ENCODE results near the gene MTF2. TPM values are rescaled to one million over a fixed set of nuclear protein-coding genes. Genes with fewer than 3 reads are reported as not detected.

MTF2 gene
- total RNA-seq, 2 donors from 2014 or later: 10.4 to 31.5 TPM

GRCh38 chr1:93033785-93034184 lies 45.3 kb upstream of the MTF2 start:
- 80% methylated on average over 3 of the region's 3 CpGs for WGBS
- no peaks in the 10 kb centered on the region for H3K36me3 ChIP-seq

GRCh38 chr1:93034397-93034796 lies 44.7 kb upstream of the MTF2 start:
- intact Hi-C loops (cut with DNase I): no loop called here
- Histone ChIP-seq H3K27ac (no peak overlapping the region), H3K4me1 (replicated peaks) (no peaks in the 10 kb centered on the region), H3K4me3 (no peak overlapping the region), H3K36me3 (no peaks in the 10 kb centered on the region), H3K9me3 (no peaks in the 10 kb centered on the region), H3K27me3 (replicated peaks; ENCODE audit: insufficient read depth) (no peaks in the 10 kb centered on the region)
- DNase-seq (ENCODE audit: low spot score): no peak
- no peak for TF ChIP-seq POLR2A (IDR thresholded peaks at IDR 0.05)
- no peak for TF ChIP-seq CTCF (IDR thresholded peaks at IDR 0.05)
- TF ChIP-seq POLR2AphosphoS5 (IDR thresholded peaks at IDR 0.05): no peak
- WGBS: 93% methylated on average over 1 of the region's 1 CpG

More at GRCh38 chr1:93033785-93034184, 45.3 kb upstream of the MTF2 start:
- Histone ChIP-seq H3K4me1 (replicated peaks) (no peaks in the 10 kb centered on the region), H3K9me3 (no peaks in the 10 kb centered on the region), H3K4me3 (no peak overlapping the region), H3K27ac (no peak overlapping the region), H3K27me3 (replicated peaks; ENCODE audit: insufficient read depth) (no peaks in the 10 kb centered on the region)
- TF ChIP-seq POLR2A (IDR thresholded peaks at IDR 0.05) (no peak), POLR2AphosphoS5 (IDR thresholded peaks at IDR 0.05) (no peak), CTCF (IDR thresholded peaks at IDR 0.05) (no peak)
- no peak for DNase-seq (ENCODE audit: low spot score)
- intact Hi-C loops (cut with DNase I): no loop called here

GRCh38 chr1:93036672-93037071 lies 42.4 kb upstream of the MTF2 start:
- H3K9me3 ChIP-seq: no peaks in the 10 kb centered on the region
- no peak for DNase-seq (ENCODE audit: low spot score)
- no peaks in the 10 kb centered on the region for H3K27me3 ChIP-seq (replicated peaks; ENCODE audit: insufficient read depth)
- H3K36me3 ChIP-seq: no peaks in the 10 kb centered on the region
- intact Hi-C loops (cut with DNase I): no loop called here
- no peak overlapping the region for H3K4me3 ChIP-seq
- WGBS: 63% methylated on average over 4 of the region's 4 CpGs
- TF ChIP-seq POLR2A (IDR thresholded peaks at IDR 0.05) (no peak), POLR2AphosphoS5 (IDR thresholded peaks at IDR 0.05) (no peak), CTCF (IDR thresholded peaks at IDR 0.05) (no peak)
- no peaks in the 10 kb centered on the region for H3K4me1 ChIP-seq (replicated peaks)
- no peak overlapping the region for H3K27ac ChIP-seq

GRCh38 chr1:93042187-93043056 lies 36.7 kb upstream of the MTF2 start:
- WGBS: 78% methylated on average over 10 of the region's 10 CpGs
- no peak for TF ChIP-seq CTCF (IDR thresholded peaks at IDR 0.05)
- no peak for TF ChIP-seq POLR2AphosphoS5 (IDR thresholded peaks at IDR 0.05)
- no peak for TF ChIP-seq POLR2A (IDR thresholded peaks at IDR 0.05)
- Histone ChIP-seq H3K27ac (no peak overlapping the region), H3K9me3 (no peaks in the 10 kb centered on the region), H3K27me3 (replicated peaks; ENCODE audit: insufficient read depth) (no peaks in the 10 kb centered on the region), H3K36me3 (no peaks in the 10 kb centered on the region), H3K4me1 (replicated peaks) (no peaks in the 10 kb centered on the region), H3K4me3 (no peak overlapping the region)
- intact Hi-C loops (cut with DNase I): no loop called here
- DNase-seq (ENCODE audit: low spot score): no peak

- 98% methylated on average over 4 of the region's 4 CpGs for WGBS
- H3K9me3 ChIP-seq: no peaks in the 10 kb centered on the region
- no peaks in the 10 kb centered on the region for H3K4me1 ChIP-seq (replicated peaks)
- TF ChIP-seq CTCF (IDR thresholded peaks at IDR 0.05) (no peak), POLR2A (IDR thresholded peaks at IDR 0.05) (no peak), POLR2AphosphoS5 (IDR thresholded peaks at IDR 0.05) (no peak)
- H3K27ac ChIP-seq: no peak overlapping the region
- no peak overlapping the region for H3K4me3 ChIP-seq
- H3K36me3 ChIP-seq: no peaks in the 10 kb centered on the region
- DNase-seq (ENCODE audit: low spot score): no peak
- no peaks in the 10 kb centered on the region for H3K27me3 ChIP-seq (replicated peaks; ENCODE audit: insufficient read depth)
- intact Hi-C loops (cut with DNase I): no loop called here
Observed at GRCh38 chr1:93043057-93043557, 36.0 kb upstream of the MTF2 start.
